GM12874 (cell line): ENCODE measurements around the gene OSBPL6.
A peak's percentile ranks its signal among the peaks of the same experiment; 100 is the strongest.

Source experiments
- CTCF ChIP-seq: IDR thresholded peaks from 2 replicates; pipeline ENCODE4 v1.5.1; 2011; ENCODE audit warnings: low read depth, mild to moderate bottlenecking, control low read depth, low read length, moderate library complexity; ENCODE audit not compliant: insufficient read depth

The OSBPL6 gene

GRCh38 chr2:178306352-178307073 is 112.2 kb downstream of the OSBPL6 start:
- TF ChIP-seq CTCF = peak; percentile 71

DNA sequence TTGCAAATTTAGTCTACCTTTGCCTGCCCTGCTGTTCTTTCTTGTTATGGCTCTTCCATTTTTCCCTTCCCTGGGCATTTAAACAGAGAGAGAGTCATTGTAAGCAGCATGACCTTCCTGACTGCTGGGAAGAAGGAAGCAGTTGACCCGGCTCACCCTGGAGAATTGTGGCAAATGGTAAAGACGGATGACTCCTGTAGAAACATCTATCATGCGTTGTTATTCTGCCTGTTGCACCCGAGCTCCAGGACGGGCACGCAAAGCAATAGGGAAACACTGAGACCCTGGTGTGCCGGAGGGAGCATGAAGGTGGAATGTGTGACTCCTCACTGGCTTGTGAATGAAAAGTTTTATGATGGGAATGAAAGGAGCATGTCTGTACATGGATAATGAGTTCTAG is 113.3 kb downstream of the OSBPL6 start:
- TF ChIP-seq CTCF = no peak

DNA sequence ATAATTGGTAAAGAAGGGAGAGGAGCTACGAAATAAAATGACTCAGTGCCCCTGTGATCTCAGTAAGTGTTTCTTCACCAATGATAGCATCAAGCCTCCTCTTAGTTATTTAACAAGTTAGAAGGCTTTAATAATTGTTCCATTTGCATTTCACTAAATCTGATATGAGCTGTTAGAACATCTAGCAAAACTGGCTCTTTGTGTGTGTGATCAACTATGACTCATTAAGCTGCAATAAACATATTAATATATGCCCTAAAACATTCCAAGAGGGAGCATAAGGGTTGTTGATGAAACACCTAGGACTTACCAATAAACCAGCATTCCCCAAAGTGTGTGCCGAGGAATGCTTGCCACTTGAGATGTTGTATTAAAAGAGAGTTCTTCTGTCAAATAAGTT is 115.2 kb downstream of the OSBPL6 start:
- no peak for TF ChIP-seq CTCF

DNA sequence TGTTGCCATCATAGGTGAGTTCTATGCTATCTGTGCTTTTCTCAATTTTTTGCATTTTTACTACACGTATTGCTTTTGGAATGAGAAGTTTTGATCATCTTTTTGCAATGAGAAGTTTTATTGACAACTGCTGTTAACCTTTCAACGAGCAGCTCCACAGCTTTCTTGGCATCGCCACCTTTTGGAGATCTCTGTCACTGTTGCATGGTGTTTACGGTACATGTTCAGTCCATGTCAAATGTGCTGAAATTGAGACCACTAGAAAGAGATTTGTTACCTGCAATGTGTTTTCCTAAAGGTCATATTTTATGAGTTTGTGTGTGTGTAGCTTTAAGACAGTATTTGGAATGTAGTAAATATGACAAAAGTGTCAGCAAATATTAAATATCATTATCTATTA is 120.8 kb downstream of the OSBPL6 start:
- TF ChIP-seq CTCF = no peak

GRCh38 chr2:178315488-178315948 is 121.2 kb downstream of the OSBPL6 start:
- no peak for TF ChIP-seq CTCF

DNA sequence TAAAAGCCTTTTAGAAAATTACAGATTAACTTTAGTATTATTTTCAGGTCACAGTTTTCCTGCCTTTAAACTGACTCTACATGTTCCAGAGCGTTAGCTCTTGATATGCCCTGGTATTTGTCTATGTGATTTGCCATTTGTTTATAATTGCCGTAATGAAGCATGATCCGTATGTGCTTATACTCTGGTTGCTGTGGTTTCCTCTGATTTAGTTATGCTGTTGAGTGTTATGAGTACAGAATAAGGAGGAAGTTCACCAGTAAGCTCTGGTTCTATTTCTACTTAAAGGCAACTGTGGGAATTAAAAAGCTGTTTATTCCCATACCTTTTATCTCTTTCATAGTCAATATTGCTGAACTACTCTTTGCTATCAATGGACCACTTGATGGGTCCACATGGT is 123.5 kb downstream of the OSBPL6 start:
- TF ChIP-seq CTCF = no peak

DNA sequence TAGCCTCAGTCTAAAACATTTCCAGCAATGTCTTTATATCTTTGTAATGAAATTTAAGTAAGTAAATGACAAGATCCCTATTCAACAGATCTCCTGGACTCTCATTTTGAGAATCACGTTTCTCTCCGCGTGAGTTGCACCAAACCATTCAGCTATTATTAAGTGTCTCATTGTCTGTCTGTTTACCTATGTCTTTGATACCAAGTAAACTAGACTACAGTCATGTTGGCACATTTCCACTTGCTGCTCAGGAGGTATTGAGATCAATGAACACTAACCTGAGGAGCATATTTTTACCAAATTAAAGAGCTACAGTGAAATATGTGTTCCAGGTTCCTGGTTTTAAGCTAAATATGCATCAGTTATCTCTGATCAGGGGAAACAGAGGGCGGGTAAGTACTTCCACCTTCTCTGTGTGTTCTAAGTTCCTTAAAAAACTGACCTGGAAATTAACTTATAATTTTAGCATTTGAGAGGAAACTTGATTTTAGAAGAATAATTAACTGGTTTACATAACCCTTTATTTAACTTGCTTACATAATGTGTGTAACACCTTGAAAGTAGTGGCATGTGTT is 125.8 kb downstream of the OSBPL6 start:
- no peak for TF ChIP-seq CTCF
